ENCODE data around the gene UBE2J2. TPM values are rescaled to one million over a fixed set of nuclear protein-coding genes. Genes with fewer than 3 reads are reported as not detected.
A peak's percentile ranks its signal among the peaks of the same experiment; 100 is the strongest.

The UBE2J2 gene
- total and polyA plus RNA-seq, 2 of the 13 experiments (the other 11 are each of a cell fraction or from before 2014, with no cell fraction given) = 25.4 to 29.4 TPM

DNA sequence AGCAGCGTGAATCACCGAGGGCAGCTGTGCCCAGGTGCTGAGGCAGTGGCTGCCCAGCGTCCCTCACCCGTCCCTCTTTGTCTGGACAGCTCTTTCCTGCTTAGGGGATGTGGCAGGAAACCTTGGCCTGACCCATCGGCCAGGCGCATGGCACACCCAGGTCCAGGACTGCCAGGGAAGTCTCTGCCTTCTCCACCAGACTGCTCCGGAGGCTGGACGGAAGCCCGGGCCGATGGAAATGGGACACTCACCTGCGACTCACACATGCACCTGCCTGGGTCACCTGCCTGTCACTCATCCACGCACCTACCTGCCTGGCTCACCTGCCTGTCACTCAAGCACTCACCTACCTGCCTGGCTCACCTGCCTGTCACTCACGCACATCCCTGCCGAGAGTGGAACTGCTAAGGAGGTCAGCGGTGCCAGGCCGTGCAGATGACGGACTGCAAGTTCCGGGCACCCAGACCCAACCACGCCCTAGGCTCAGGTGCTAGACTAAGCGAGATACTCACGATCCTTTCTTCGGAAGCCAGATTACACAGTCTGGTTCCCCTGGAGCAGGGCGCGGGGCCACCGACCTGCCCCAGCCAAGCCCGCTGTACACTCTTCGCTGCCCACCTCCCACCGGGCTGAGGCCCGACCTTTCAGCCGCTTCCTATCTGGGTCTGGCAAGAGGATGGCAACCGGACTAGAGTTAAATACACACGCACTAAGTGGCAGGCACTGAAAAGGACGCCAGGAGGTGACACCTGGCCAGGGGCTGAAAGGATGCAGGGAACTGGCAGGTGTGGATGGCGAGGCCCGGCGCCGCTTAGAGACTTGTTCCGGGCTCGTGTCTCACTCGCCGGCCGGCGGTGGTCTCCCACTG, 1.1 kb downstream of the UBE2J2 start (continued):
- TF ChIP-seq, protein P1, sequence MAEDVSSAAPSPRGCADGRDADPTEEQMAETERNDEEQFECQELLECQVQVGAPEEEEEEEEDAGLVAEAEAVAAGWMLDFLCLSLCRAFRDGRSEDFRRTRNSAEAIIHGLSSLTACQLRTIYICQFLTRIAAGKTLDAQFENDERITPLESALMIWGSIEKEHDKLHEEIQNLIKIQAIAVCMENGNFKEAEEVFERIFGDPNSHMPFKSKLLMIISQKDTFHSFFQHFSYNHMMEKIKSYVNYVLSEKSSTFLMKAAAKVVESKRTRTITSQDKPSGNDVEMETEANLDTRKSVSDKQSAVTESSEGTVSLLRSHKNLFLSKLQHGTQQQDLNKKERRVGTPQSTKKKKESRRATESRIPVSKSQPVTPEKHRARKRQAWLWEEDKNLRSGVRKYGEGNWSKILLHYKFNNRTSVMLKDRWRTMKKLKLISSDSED (CRISPR knock-in tag; IDR thresholded peaks at IDR 0.05) = no peak
- TF ChIP-seq, protein P2, sequence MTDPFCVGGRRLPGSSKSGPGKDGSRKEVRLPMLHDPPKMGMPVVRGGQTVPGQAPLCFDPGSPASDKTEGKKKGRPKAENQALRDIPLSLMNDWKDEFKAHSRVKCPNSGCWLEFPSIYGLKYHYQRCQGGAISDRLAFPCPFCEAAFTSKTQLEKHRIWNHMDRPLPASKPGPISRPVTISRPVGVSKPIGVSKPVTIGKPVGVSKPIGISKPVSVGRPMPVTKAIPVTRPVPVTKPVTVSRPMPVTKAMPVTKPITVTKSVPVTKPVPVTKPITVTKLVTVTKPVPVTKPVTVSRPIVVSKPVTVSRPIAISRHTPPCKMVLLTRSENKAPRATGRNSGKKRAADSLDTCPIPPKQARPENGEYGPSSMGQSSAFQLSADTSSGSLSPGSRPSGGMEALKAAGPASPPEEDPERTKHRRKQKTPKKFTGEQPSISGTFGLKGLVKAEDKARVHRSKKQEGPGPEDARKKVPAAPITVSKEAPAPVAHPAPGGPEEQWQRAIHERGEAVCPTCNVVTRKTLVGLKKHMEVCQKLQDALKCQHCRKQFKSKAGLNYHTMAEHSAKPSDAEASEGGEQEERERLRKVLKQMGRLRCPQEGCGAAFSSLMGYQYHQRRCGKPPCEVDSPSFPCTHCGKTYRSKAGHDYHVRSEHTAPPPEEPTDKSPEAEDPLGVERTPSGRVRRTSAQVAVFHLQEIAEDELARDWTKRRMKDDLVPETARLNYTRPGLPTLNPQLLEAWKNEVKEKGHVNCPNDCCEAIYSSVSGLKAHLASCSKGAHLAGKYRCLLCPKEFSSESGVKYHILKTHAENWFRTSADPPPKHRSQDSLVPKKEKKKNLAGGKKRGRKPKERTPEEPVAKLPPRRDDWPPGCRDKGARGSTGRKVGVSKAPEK (CRISPR knock-in tag; IDR thresholded peaks at IDR 0.05; ENCODE audit: borderline replicate concordance) = no peak
- TF ChIP-seq ZNF839 (CRISPR knock-in tag; IDR thresholded peaks at IDR 0.05; ENCODE audit: borderline replicate concordance) = 0 out of 2 replicates have a peak, but pooled peaks have one; percentile 24
- no peak for TF ChIP-seq TOPORS (CRISPR knock-in tag; IDR thresholded peaks at IDR 0.05)
- TF ChIP-seq HOXD1 (CRISPR knock-in tag; IDR thresholded peaks at IDR 0.05) = no peak
- TF ChIP-seq ZNF44 (CRISPR knock-in tag; IDR thresholded peaks at IDR 0.05) = no peak
- no peak for TF ChIP-seq ZNF260 (CRISPR knock-in tag; IDR thresholded peaks at IDR 0.05; ENCODE audit: borderline replicate concordance, low read depth)
- TF ChIP-seq ZSCAN22 (CRISPR knock-in tag; IDR thresholded peaks at IDR 0.05) = no peak
- TF ChIP-seq, protein P3, sequence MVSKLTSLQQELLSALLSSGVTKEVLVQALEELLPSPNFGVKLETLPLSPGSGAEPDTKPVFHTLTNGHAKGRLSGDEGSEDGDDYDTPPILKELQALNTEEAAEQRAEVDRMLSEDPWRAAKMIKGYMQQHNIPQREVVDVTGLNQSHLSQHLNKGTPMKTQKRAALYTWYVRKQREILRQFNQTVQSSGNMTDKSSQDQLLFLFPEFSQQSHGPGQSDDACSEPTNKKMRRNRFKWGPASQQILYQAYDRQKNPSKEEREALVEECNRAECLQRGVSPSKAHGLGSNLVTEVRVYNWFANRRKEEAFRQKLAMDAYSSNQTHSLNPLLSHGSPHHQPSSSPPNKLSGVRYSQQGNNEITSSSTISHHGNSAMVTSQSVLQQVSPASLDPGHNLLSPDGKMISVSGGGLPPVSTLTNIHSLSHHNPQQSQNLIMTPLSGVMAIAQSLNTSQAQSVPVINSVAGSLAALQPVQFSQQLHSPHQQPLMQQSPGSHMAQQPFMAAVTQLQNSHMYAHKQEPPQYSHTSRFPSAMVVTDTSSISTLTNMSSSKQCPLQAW (CRISPR knock-in tag; IDR thresholded peaks at IDR 0.05) = no peak
- no peak for TF ChIP-seq HNRNPH1 (optimal IDR thresholded peaks at IDR 0.05; ENCODE audit: low read depth, low read length)
- TF ChIP-seq, protein P4, sequence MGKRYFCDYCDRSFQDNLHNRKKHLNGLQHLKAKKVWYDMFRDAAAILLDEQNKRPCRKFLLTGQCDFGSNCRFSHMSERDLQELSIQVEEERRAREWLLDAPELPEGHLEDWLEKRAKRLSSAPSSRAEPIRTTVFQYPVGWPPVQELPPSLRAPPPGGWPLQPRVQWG (CRISPR knock-in tag; IDR thresholded peaks at IDR 0.05; ENCODE audit: borderline replicate concordance, low read depth) = no peak
- no peak for TF ChIP-seq NFIC (IDR thresholded peaks at IDR 0.05; ENCODE audit: low read length)
- no peak for TF ChIP-seq ISX (CRISPR knock-in tag; conservative IDR thresholded peaks at IDR 0.05)
- TF ChIP-seq ZNF660 (CRISPR knock-in tag; IDR thresholded peaks at IDR 0.05; ENCODE audit: borderline replicate concordance, low read depth) = no peak
- TF ChIP-seq ZIK1 (CRISPR knock-in tag; IDR thresholded peaks at IDR 0.05; ENCODE audit: borderline replicate concordance, low read depth) = no peak
- TF ChIP-seq TCF7 (IDR thresholded peaks at IDR 0.05; ENCODE audit: low read depth) = no peak
- TF ChIP-seq, protein P5, sequence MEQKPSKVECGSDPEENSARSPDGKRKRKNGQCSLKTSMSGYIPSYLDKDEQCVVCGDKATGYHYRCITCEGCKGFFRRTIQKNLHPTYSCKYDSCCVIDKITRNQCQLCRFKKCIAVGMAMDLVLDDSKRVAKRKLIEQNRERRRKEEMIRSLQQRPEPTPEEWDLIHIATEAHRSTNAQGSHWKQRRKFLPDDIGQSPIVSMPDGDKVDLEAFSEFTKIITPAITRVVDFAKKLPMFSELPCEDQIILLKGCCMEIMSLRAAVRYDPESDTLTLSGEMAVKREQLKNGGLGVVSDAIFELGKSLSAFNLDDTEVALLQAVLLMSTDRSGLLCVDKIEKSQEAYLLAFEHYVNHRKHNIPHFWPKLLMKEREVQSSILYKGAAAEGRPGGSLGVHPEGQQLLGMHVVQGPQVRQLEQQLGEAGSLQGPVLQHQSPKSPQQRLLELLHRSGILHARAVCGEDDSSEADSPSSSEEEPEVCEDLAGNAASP (CRISPR knock-in tag; IDR thresholded peaks at IDR 0.05; ENCODE audit: borderline replicate concordance) = no peak
- no peak for TF ChIP-seq ZNF672 (CRISPR knock-in tag; IDR thresholded peaks at IDR 0.05)
- no peak for TF ChIP-seq ZNF550 (CRISPR knock-in tag; IDR thresholded peaks at IDR 0.05; ENCODE audit: borderline replicate concordance)
- no peak for TF ChIP-seq JUNB (CRISPR knock-in tag; IDR thresholded peaks at IDR 0.05; ENCODE audit: borderline replicate concordance)
- no peak for TF ChIP-seq AGO1 (IDR thresholded peaks at IDR 0.05; ENCODE audit: low read depth, low read length, poor library complexity, severe bottlenecking)

Measured in HepG2 (cell line).